GM19452 (cell line): ENCODE results near the gene VPS8.

Experiments
- ATAC-seq: cut with Tn5 transposase; IDR thresholded peaks from one replicate; pipeline ENCODE4 v1.9.1; 2021; ENCODE audit not compliant: unreplicated experiment

Gene VPS8

GRCh38 chr3:185051801-185052200 lies 239.8 kb downstream of the VPS8 start:
- ATAC-seq: no peak

GRCh38 chr3:185052631-185053030 lies 240.7 kb downstream of the VPS8 start:
- ATAC-seq: no peak

GRCh38 chr3:185056908-185057307 lies 244.9 kb downstream of the VPS8 start:
- ATAC-seq: no peak

GRCh38 chr3:185057829-185058228 lies 245.9 kb downstream of the VPS8 start:
- ATAC-seq: no peak

GRCh38 chr3:185058796-185059195 lies 246.8 kb downstream of the VPS8 start:
- ATAC-seq: no peak

- ATAC-seq: no peak
Measured at GRCh38 chr3:185059766-185060165, 247.8 kb downstream of the VPS8 start.

- no peak for ATAC-seq
Measured at GRCh38 chr3:185060655-185061054, 248.7 kb downstream of the VPS8 start.

- ATAC-seq: no peak
Measured at GRCh38 chr3:185062191-185062590, 250.2 kb downstream of the VPS8 start.

GRCh38 chr3:185063431-185063830 lies 251.5 kb downstream of the VPS8 start:
- no peak for ATAC-seq

GRCh38 chr3:185065059-185065458 lies 253.1 kb downstream of the VPS8 start:
- no peak for ATAC-seq

- ATAC-seq: no peak
Measured at GRCh38 chr3:185066251-185066650, 254.3 kb downstream of the VPS8 start.

GRCh38 chr3:185067173-185067572 lies 255.2 kb downstream of the VPS8 start:
- no peak for ATAC-seq

- no peak for ATAC-seq
Measured at GRCh38 chr3:185069037-185070030, 257.4 kb downstream of the VPS8 start.

- ATAC-seq: no peak
Measured at GRCh38 chr3:185070491-185071286, 258.7 kb downstream of the VPS8 start.

GRCh38 chr3:185071287-185071800 lies 259.4 kb downstream of the VPS8 start:
- no peak for ATAC-seq

GRCh38 chr3:185075547-185075946 lies 263.6 kb downstream of the VPS8 start:
- no peak for ATAC-seq

GRCh38 chr3:185076219-185076618 lies 264.3 kb downstream of the VPS8 start:
- ATAC-seq: no peak

GRCh38 chr3:185079625-185080024 lies 267.7 kb downstream of the VPS8 start:
- no peak for ATAC-seq

- ATAC-seq: no peak
Measured at GRCh38 chr3:185081521-185081920, 269.6 kb downstream of the VPS8 start.

GRCh38 chr3:185082149-185082548 lies 270.2 kb downstream of the VPS8 start:
- ATAC-seq: no peak

GRCh38 chr3:185082829-185083228 lies 270.9 kb downstream of the VPS8 start:
- ATAC-seq: no peak

- ATAC-seq: no peak
Measured at GRCh38 chr3:185084402-185084801, 272.4 kb downstream of the VPS8 start.
